Gastroesophageal sphincter (tissue), 4 donors: ENCODE data around the gene KIAA1755. TPM values are rescaled to one million over a fixed set of nuclear protein-coding genes. Genes with fewer than 3 reads are reported as not detected.

ENCODE experiments used
- ATAC-seq: fragments of 150-250 bp; one replicate; pipeline ENCODE4 v1.9.1; 2016; ENCODE audit warnings: mild to moderate bottlenecking, moderate library complexity
- H3K27ac ChIP-seq, 4 donors: fragments of 200-600 bp; sonication (generic) in 3 of 4; 1 replicate in 3 of 4; 2 replicates in 1 of 4; pipeline ENCODE4 v1.5.1; 2016 to 2019
- H3K27me3 ChIP-seq: fragments of 200-600 bp; sonication (generic); one replicate; pipeline ENCODE4 v1.5.1; 2019
- H3K36me3 ChIP-seq, 2 donors: fragments of 200-600 bp; sonication (generic); one replicate each; pipeline ENCODE4 v1.5.1; 2019; ENCODE audit warnings: control low read depth in 1 of 2
- H3K4me1 ChIP-seq, 3 donors: fragments of 200-600 bp; sonication (generic); 1 replicate in 2 of 3; 2 replicates in 1 of 3; pipeline ENCODE4 v1.5.1; 2016 to 2019; ENCODE audit warnings: control low read depth in 2 of 3
- H3K4me3 ChIP-seq, 2 donors: fragments of 200-600 bp; sonication (generic); one replicate each; pipeline ENCODE4 v1.5.1; 2019; ENCODE audit warnings: mild to moderate bottlenecking in 1 of 2, moderate library complexity in 1 of 2
- H3K9me3 ChIP-seq, 3 donors: fragments of 200-600 bp; sonication (generic); one replicate each; pipeline ENCODE4 v1.5.1; 2017 to 2019; ENCODE audit warnings: control low read depth in 2 of 3
- CTCF ChIP-seq, 4 experiments: fragments of 200-600 bp in 2 of 4; fragments of 450-650 bp in 2 of 4; sonication (generic) in 1 of 4; IDR thresholded peaks; one replicate each; pipeline ENCODE4 v1.5.1; 2017 to 2019; ENCODE audit warnings: antibody characterized with exemption in 4 of 4, mild to moderate bottlenecking in 2 of 4, moderate library complexity in 2 of 4
- EP300 ChIP-seq: sonication (generic); formaldehyde crosslinking; IDR thresholded peaks from one replicate; pipeline ENCODE4 v1.6.1; 2017; ENCODE audit warnings: antibody characterized with exemption, mild to moderate bottlenecking
- POLR2A ChIP-seq, 2 donors: fragments of 450-650 bp; IDR thresholded peaks; one replicate each; pipeline ENCODE4 v1.6.1; 2017; ENCODE audit warnings: antibody characterized with exemption in 2 of 2, mild to moderate bottlenecking in 2 of 2, moderate library complexity in 1 of 2
- POLR2AphosphoS5 ChIP-seq: sonication (generic); formaldehyde crosslinking; IDR thresholded peaks from one replicate; pipeline ENCODE4 v1.6.1; 2017; ENCODE audit warnings: antibody characterized with exemption
- WGBS, 2 donors: methylation state at CpG; one replicate each; pipeline ENCODE4 v1.1.5; 2018; ENCODE audit warnings: low coverage in 1 of 2; 5-methylcytosine and 5-hydroxymethylcytosine counted together
- total RNA-seq, 4 donors: library from RNA; depleted of rRNA; stranded (reverse); fragments of >200 nt; gene quantifications; one replicate each; pipeline ENCODE4 v1.1.0, GENCODE V29; 2016

KIAA1755 gene
- total RNA-seq, 4 donors from 2014 or later: 5.1 to 19.9 (median 11.5) TPM

- peaks cover 0 to 22% (median 4%) of the 10 kb centered on the region in 3 donors for H3K4me1 ChIP-seq
- no peak overlapping the region for H3K4me3 ChIP-seq
- H3K36me3 ChIP-seq: no peaks in the 10 kb centered on the region
- WGBS, 2 donors: 55 to 59% methylated on average over 3 to 4 of the region's 11 CpGs
- no peaks in the 10 kb centered on the region for H3K9me3 ChIP-seq
- TF ChIP-seq CTCF (IDR thresholded peaks at IDR 0.05) (no peak), EP300 (no peak), POLR2AphosphoS5 (no peak), POLR2A (IDR thresholded peaks at IDR 0.05) (no peak)
- peaks cover 8% of the 10 kb centered on the region for H3K27me3 ChIP-seq
- ATAC-seq: no peak
- H3K27ac ChIP-seq: no peak overlapping the region
Observed at GRCh38 chr20:38296433-38296832, 35.9 kb upstream of the KIAA1755 start.

DNA sequence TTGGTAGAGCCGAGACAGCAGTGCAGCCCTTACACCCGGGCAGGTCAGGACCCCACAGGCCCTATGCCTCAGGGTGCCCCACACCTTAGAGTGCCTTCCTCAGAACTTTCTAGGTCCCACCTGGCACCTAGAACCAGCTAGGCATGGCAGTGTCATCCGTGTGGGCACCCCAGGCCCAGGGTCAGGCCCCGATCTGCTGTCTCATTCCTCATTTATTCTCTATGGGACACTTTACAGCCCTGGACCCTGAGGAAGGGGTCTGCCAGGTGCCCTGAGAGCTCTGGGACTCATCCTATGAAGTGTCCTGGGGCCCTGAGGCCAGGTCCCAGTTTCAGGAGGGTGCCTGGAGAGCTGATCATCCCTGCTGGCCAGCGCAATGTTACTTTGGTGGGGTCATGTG is 35.3 kb upstream of the KIAA1755 start:
- peaks cover 14% of the 10 kb centered on the region for H3K27me3 ChIP-seq
- H3K36me3 ChIP-seq: no peaks in the 10 kb centered on the region
- H3K4me1 ChIP-seq: peaks cover 0 to 22% (median 4%) of the 10 kb centered on the region in 3 donors
- no peak overlapping the region for H3K27ac ChIP-seq
- ATAC-seq: no peak
- no peaks in the 10 kb centered on the region for H3K9me3 ChIP-seq
- no peak for TF ChIP-seq POLR2AphosphoS5
- no peak for TF ChIP-seq POLR2A (IDR thresholded peaks at IDR 0.05)
- TF ChIP-seq EP300: no peak
- no peak for TF ChIP-seq CTCF (IDR thresholded peaks at IDR 0.05)
- no peak overlapping the region for H3K4me3 ChIP-seq
- 88% methylated on average over 2 of the region's 5 CpGs; no CpG with 5 or more reads in 1 of the 2 donors for WGBS, 2 donors

DNA sequence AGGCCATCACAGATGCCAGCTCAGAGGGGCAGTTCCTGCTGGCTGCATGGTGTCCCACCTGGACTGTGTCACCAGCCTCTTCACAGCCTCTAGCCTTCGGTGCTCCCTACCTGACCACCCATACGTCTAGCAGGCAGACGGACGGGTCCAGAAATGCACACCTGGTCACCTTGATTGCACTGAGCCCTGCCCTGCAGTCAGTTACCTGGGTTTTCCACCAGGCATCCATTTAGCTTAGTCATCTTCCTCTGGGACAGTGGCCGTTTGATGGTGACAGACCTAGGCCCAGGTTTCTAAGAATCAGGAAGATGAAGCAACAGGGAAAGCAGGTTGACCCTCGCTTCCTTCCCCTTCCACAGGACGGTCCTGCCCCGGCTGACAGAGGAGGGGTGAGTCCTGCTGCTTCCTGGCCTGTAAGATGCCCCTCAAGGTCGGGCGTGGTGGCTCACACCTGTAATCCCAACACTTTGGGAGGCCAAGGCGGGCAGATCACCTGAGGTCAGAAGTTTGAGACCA is 33.6 kb upstream of the KIAA1755 start:
- Histone ChIP-seq H3K4me3 (no peak overlapping the region), H3K4me1 (peaks cover 0 to 10% (median 0%) of the 10 kb centered on the region in 3 donors), H3K9me3 (no peaks in the 10 kb centered on the region), H3K27ac (no peak overlapping the region), H3K27me3 (peaks cover 20% of the 10 kb centered on the region), H3K36me3 (no peaks in the 10 kb centered on the region)
- WGBS, 2 donors: no CpG with 5 or more reads among the region's 11 CpGs
- no peak for ATAC-seq
- no peak for TF ChIP-seq EP300
- TF ChIP-seq CTCF (IDR thresholded peaks at IDR 0.05): no peak
- TF ChIP-seq POLR2A (IDR thresholded peaks at IDR 0.05): no peak

DNA sequence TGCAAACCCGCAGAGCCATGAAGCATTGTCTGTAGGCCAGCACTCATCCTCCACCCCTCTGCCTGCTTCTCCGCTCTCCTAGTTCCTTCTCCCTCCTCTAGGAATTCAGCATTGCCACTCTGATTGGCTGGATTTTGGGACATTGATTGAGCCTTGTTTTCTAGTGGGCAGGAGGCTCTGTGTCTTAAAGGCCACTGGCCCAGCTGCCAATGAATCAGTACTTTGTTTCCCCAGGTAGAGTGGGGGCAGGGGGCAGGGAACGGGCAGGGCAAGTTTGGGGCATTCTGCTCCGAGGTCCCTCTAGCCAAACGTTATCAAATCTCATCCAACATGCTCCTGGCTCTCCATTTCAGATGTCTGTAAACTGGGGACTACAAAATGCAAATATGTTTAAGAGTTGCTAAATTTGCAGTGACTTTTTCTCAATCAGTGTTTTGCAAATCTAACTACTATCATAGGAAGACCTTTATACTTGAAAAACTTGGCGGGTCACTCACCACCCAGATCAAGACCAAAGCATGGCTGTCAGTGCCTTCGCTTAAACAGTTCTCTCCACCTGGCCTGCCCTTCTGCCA is 33.0 kb upstream of the KIAA1755 start:
- TF ChIP-seq POLR2A (IDR thresholded peaks at IDR 0.05) (no peak), EP300 (no peak), CTCF (IDR thresholded peaks at IDR 0.05) (no peak), POLR2AphosphoS5 (no peak)
- no peak overlapping the region for H3K4me3 ChIP-seq
- H3K36me3 ChIP-seq: no peaks in the 10 kb centered on the region
- no peak overlapping the region for H3K27ac ChIP-seq
- no peak for ATAC-seq
- H3K27me3 ChIP-seq: peaks cover 20% of the 10 kb centered on the region
- WGBS, 2 donors: 69 to 72% methylated on average over 4 to 6 of the region's 7 CpGs
- no peaks in the 10 kb centered on the region for H3K9me3 ChIP-seq
- H3K4me1 ChIP-seq: peaks cover 0 to 4% (median 0%) of the 10 kb centered on the region in 3 donors

- Histone ChIP-seq H3K9me3 (no peaks in the 10 kb centered on the region), H3K36me3 (no peaks in the 10 kb centered on the region), H3K4me1 (peaks cover 0 to 12% (median 0%) of the 10 kb centered on the region in 3 donors), H3K27ac (no peak overlapping the region), H3K27me3 (peaks cover 20% of the 10 kb centered on the region), H3K4me3 (no peak overlapping the region)
- TF ChIP-seq EP300 (no peak), CTCF (IDR thresholded peaks at IDR 0.05) (no peak), POLR2AphosphoS5 (no peak), POLR2A (IDR thresholded peaks at IDR 0.05) (no peak)
- ATAC-seq: no peak
- 53% methylated on average over 2 of the region's 3 CpGs; no CpG with 5 or more reads in 1 of the 2 donors for WGBS, 2 donors
Observed at GRCh38 chr20:38291966-38292365, 31.4 kb upstream of the KIAA1755 start.
